Measurements from ENCODE around the gene NFIA. TPM values are rescaled to one million over a fixed set of nuclear protein-coding genes. Genes with fewer than 3 reads are reported as not detected.

The NFIA gene
- total RNA-seq, 1 donor from 2014 or later, result 49.4 TPM

DNA sequence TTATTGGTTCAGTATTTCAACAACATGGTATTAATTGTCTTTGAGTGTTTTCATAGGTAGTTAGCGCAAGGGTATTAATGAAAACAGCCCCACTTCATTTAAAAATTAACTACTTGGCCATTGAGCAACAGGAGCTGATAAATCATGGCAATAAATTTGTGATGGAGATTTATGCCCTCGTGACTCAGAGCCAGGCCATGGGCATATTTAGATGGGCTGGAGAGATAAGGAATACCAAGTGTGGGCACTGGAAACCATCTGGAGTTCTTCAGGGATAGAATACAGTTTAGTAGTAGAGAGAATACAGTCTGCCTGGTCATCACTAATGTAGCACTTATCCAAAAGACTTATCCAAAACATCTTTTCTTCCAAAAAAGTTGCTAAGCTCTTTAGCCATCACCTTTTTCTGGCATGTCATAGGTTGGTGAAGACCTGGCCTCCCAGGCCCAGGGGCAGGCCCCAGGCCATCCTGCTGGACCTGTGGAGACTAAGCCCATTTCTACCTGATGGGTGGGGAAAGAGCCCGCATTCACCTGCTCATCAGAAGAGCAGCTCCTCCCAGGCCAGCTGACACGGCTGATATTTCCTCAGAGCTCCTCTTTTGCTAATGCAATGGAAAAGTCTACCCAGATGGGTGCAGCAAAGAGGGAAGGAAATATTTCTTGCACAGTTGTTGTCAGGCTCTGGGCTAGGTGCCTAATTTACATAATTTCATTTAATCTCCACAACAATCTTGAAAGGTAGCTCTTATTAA lies 404.6 kb downstream of the NFIA start:
- DNase-seq (ENCODE audit: extremely low spot score, unreplicated experiment), result no peak
- Mint-ChIP-seq H3K27me3 (peaks cover 15% of the 10 kb centered on the region), H3K4me1 (ENCODE audit: unreplicated experiment) (peaks cover 4% of the 10 kb centered on the region), H3K9me3 (no peaks in the 10 kb centered on the region), H3K27ac (no peak overlapping the region), H3K4me3 (no peak overlapping the region), H3K36me3 (no peaks in the 10 kb centered on the region)
- no peak for TF ChIP-seq CTCF (conservative IDR thresholded peaks at IDR 0.05)

GRCh38 chr1:61487801-61488200 lies 405.4 kb downstream of the NFIA start:
- Mint-ChIP-seq H3K9me3 (no peaks in the 10 kb centered on the region), H3K27ac (no peak overlapping the region), H3K4me1 (ENCODE audit: unreplicated experiment) (no peaks in the 10 kb centered on the region), H3K27me3 (peaks cover 20% of the 10 kb centered on the region), H3K4me3 (no peak overlapping the region), H3K36me3 (no peaks in the 10 kb centered on the region)
- no peak for DNase-seq (ENCODE audit: extremely low spot score, unreplicated experiment)
- no peak for TF ChIP-seq CTCF (conservative IDR thresholded peaks at IDR 0.05)

DNA sequence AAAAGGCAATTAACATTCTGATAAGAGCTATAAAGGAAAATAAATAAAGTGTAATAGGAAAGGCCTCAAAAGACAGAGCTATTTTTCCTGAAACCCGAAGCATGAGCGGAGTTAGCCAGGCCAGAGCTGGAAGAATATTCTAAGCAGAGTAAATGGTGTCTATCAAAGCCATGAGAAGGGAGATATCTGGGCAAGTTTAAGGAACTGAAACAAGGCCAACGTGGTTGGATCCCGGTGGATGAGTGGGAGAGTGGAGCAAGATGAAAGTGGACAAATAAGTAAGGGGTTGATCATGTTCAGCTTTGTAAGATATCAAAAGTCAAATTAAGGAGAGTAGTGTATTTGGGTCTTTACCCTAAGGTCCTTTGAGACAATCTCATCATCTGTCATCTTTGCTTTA lies 408.6 kb downstream of the NFIA start:
- Mint-ChIP-seq H3K9me3 (peaks cover 5% of the 10 kb centered on the region), H3K4me1 (ENCODE audit: unreplicated experiment) (no peaks in the 10 kb centered on the region), H3K36me3 (no peaks in the 10 kb centered on the region), H3K27me3 (peaks cover 14% of the 10 kb centered on the region), H3K4me3 (no peak overlapping the region), H3K27ac (no peak overlapping the region)
- no peak for TF ChIP-seq CTCF (conservative IDR thresholded peaks at IDR 0.05)
- no peak for DNase-seq (ENCODE audit: extremely low spot score, unreplicated experiment)

GRCh38 chr1:61491497-61491896 lies 409.1 kb downstream of the NFIA start:
- Mint-ChIP-seq H3K27ac (no peak overlapping the region), H3K9me3 (peaks cover 5% of the 10 kb centered on the region), H3K4me1 (ENCODE audit: unreplicated experiment) (no peaks in the 10 kb centered on the region), H3K36me3 (no peaks in the 10 kb centered on the region), H3K4me3 (no peak overlapping the region), H3K27me3 (peaks cover 14% of the 10 kb centered on the region)
- no peak for DNase-seq (ENCODE audit: extremely low spot score, unreplicated experiment)
- TF ChIP-seq CTCF (conservative IDR thresholded peaks at IDR 0.05), result no peak

DNA sequence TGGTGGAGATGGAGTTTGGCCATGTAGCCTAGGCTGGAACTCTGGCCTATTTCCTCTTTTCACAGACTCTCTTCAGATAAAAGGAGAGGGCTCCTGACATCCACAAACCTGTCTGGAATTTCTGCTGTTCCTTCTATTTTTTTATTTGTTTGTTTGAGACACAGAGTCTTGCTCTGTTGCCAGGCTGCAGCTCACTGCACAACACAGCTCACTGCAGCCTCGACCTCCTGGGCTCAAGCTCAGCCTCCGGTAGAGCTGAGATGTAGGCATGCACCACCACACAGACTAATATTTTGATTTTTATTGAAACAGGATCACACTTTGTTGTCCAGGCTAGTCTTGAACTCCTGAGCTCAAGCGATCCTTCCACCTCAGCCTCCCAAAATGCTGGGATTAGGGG lies 411.6 kb downstream of the NFIA start:
- Mint-ChIP-seq H3K36me3 (no peaks in the 10 kb centered on the region), H3K4me3 (no peak overlapping the region), H3K27me3 (peaks cover 15% of the 10 kb centered on the region), H3K4me1 (ENCODE audit: unreplicated experiment) (no peaks in the 10 kb centered on the region), H3K9me3 (peaks cover 5% of the 10 kb centered on the region), H3K27ac (no peak overlapping the region)
- no peak for DNase-seq (ENCODE audit: extremely low spot score, unreplicated experiment)
- no peak for TF ChIP-seq CTCF (conservative IDR thresholded peaks at IDR 0.05)

All from type B pancreatic cell (in vitro differentiated cells).